Tibial nerve (tissue), 4 donors: ENCODE results near the gene ZNF80. TPM values are rescaled to one million over a fixed set of nuclear protein-coding genes. Genes with fewer than 3 reads are reported as not detected.

Source experiments
- DNase-seq, 2 donors: peaks; one replicate each; pipeline ENCODE4 v3.0.0-alpha.2; 2019; ENCODE audit warnings: low spot score in 2 of 2
- H3K27ac ChIP-seq, 4 donors: fragments of 200-600 bp; sonication (generic) in 3 of 4; one replicate each; pipeline ENCODE4 v1.5.1; 2017 to 2019; ENCODE audit warnings: mild to moderate bottlenecking in 1 of 4
- H3K27me3 ChIP-seq, 2 donors: fragments of 200-600 bp; sonication (generic) in 1 of 2; one replicate each; pipeline versions ENCODE4 v1.5.1 to v1.6.0; 2017 to 2019
- H3K36me3 ChIP-seq, 3 donors: fragments of 200-600 bp; sonication (generic); one replicate each; pipeline ENCODE4 v1.5.1; 2018 to 2019
- H3K4me1 ChIP-seq, 4 donors: fragments of 200-600 bp; sonication (generic) in 3 of 4; one replicate each; pipeline ENCODE4 v1.5.1; 2017 to 2019
- H3K4me3 ChIP-seq, 4 donors: fragments of 200-600 bp; sonication (generic) in 3 of 4; one replicate each; pipeline ENCODE4 v1.5.1; 2017 to 2019; ENCODE audit warnings: mild to moderate bottlenecking in 1 of 4, moderate library complexity in 1 of 4
- H3K9me3 ChIP-seq, 4 donors: fragments of 200-600 bp; sonication (generic) in 3 of 4; one replicate each; pipeline ENCODE4 v1.5.1; 2017 to 2019
- CTCF ChIP-seq, 5 experiments: fragments of 200-600 bp in 3 of 5; fragments of 450-650 bp in 2 of 5; sonication (generic) in 3 of 5; IDR thresholded peaks; one replicate each; pipeline ENCODE4 v1.5.1; 2016 to 2019; ENCODE audit warnings: antibody characterized with exemption in 5 of 5, mild to moderate bottlenecking in 3 of 5, moderate library complexity in 2 of 5
- EP300 ChIP-seq, 2 donors: sonication (generic); formaldehyde crosslinking; IDR thresholded peaks; one replicate each; pipeline ENCODE4 v1.6.1; 2017; ENCODE audit warnings: antibody characterized with exemption in 2 of 2, mild to moderate bottlenecking in 1 of 2
- POLR2A ChIP-seq, 2 donors: fragments of 450-650 bp; IDR thresholded peaks; one replicate each; pipeline ENCODE4 v1.6.1; 2017; ENCODE audit warnings: antibody characterized with exemption in 2 of 2, mild to moderate bottlenecking in 2 of 2, moderate library complexity in 2 of 2
- WGBS, 2 donors: methylation state at CpG; one replicate each; pipeline ENCODE4 v1.1.5; 2018; 5-methylcytosine and 5-hydroxymethylcytosine counted together
- total RNA-seq, 4 donors: library from RNA; depleted of rRNA; stranded (reverse); fragments of >200 nt; gene quantifications; one replicate each; pipeline ENCODE4 v1.1.0, GENCODE V29; 2016

Gene ZNF80
- total RNA-seq, 4 donors from 2014 or later, result 0.21 TPM; not detected in 3

- H3K36me3 ChIP-seq, result no peaks in the 10 kb centered on the region
- no peak for DNase-seq
- WGBS, 2 donors, result 86 to 87% methylated on average over 9 of the region's 9 CpGs
- no peak for TF ChIP-seq EP300 (IDR thresholded peaks at IDR 0.05)
- TF ChIP-seq CTCF (IDR thresholded peaks at IDR 0.05), result no peak
- no peak for TF ChIP-seq POLR2A (IDR thresholded peaks at IDR 0.05)
- no peaks in the 10 kb centered on the region for H3K4me1 ChIP-seq
- H3K9me3 ChIP-seq, result peaks cover 0 to 19% (median 0%) of the 10 kb centered on the region in 4 donors
- no peaks in the 10 kb centered on the region for H3K27me3 ChIP-seq
- H3K4me3 ChIP-seq, result no peak overlapping the region
- peak overlapping the region in 1 of 4 donors; percentile 15 for H3K27ac ChIP-seq
Observed at GRCh38 chr3:114221165-114221880, 16.1 kb downstream of the ZNF80 start.

- no peak overlapping the region for H3K4me3 ChIP-seq
- 30 to 34% methylated on average over 2 of the region's 2 CpGs for WGBS, 2 donors
- DNase-seq, result no peak
- no peaks in the 10 kb centered on the region for H3K4me1 ChIP-seq
- H3K27me3 ChIP-seq, result no peaks in the 10 kb centered on the region
- H3K9me3 ChIP-seq, result peaks cover 0 to 6% (median 0%) of the 10 kb centered on the region in 4 donors
- H3K27ac ChIP-seq, result peak overlapping the region in 1 of 4 donors; percentile 20
- TF ChIP-seq EP300 (IDR thresholded peaks at IDR 0.05) (peak in 1 of 2 donors; percentile 24), POLR2A (IDR thresholded peaks at IDR 0.05) (no peak), CTCF (IDR thresholded peaks at IDR 0.05) (no peak)
- H3K36me3 ChIP-seq, result no peaks in the 10 kb centered on the region
Observed at GRCh38 chr3:114219741-114220140, 17.6 kb downstream of the ZNF80 start.

GRCh38 chr3:114218578-114219185 is 18.7 kb downstream of the ZNF80 start:
- no peak for DNase-seq
- WGBS, 2 donors, result 86 to 88% methylated on average over 12 of the region's 12 CpGs
- no peaks in the 10 kb centered on the region for H3K27me3 ChIP-seq

GRCh38 chr3:114218006-114218405 is 19.4 kb downstream of the ZNF80 start:
- WGBS, 2 donors, result 88 to 92% methylated on average over 3 of the region's 3 CpGs
- no peaks in the 10 kb centered on the region for H3K27me3 ChIP-seq
- peaks cover 0 to 15% (median 2%) of the 10 kb centered on the region in 4 donors for H3K4me1 ChIP-seq
- no peak overlapping the region for H3K27ac ChIP-seq
- H3K4me3 ChIP-seq, result no peak overlapping the region
- TF ChIP-seq EP300 (IDR thresholded peaks at IDR 0.05) (no peak), POLR2A (IDR thresholded peaks at IDR 0.05) (no peak), CTCF (IDR thresholded peaks at IDR 0.05) (no peak)
- H3K36me3 ChIP-seq, result no peaks in the 10 kb centered on the region
- H3K9me3 ChIP-seq, result no peaks in the 10 kb centered on the region
- DNase-seq, result no peak

More at GRCh38 chr3:114218578-114219185, 18.7 kb downstream of the ZNF80 start:
- no peak for TF ChIP-seq CTCF (IDR thresholded peaks at IDR 0.05)
- no peak for TF ChIP-seq POLR2A (IDR thresholded peaks at IDR 0.05)
- no peak for TF ChIP-seq EP300 (IDR thresholded peaks at IDR 0.05)
- Histone ChIP-seq H3K4me1 (peaks cover 0 to 10% (median 0%) of the 10 kb centered on the region in 4 donors), H3K4me3 (no peak overlapping the region), H3K9me3 (no peaks in the 10 kb centered on the region), H3K27ac (peak overlapping the region in 1 of 4 donors; percentile 20), H3K36me3 (no peaks in the 10 kb centered on the region)

- Histone ChIP-seq H3K4me1 (peaks cover 0 to 15% (median 3%) of the 10 kb centered on the region in 4 donors), H3K27me3 (no peaks in the 10 kb centered on the region), H3K4me3 (no peak overlapping the region), H3K27ac (no peak overlapping the region), H3K36me3 (no peaks in the 10 kb centered on the region), H3K9me3 (no peaks in the 10 kb centered on the region)
- no peak for DNase-seq
- no peak for TF ChIP-seq POLR2A (IDR thresholded peaks at IDR 0.05)
- TF ChIP-seq CTCF (IDR thresholded peaks at IDR 0.05), result no peak
- TF ChIP-seq EP300 (IDR thresholded peaks at IDR 0.05), result no peak
Observed at GRCh38 chr3:114217266-114217665, 20.1 kb downstream of the ZNF80 start.
